Upper lobe of right lung (tissue), 1 donor: ENCODE data around the gene TCP1. TPM values are rescaled to one million over a fixed set of nuclear protein-coding genes. Genes with fewer than 3 reads are reported as not detected.

Experiments used
- ATAC-seq: fragments of 200-7000 bp; cut with Tn5 transposase; one replicate; pipeline ENCODE4 v1.9.1; 2020; ENCODE audit warnings: mild to moderate bottlenecking, moderate library complexity
- DNase-seq: peaks from one replicate; pipeline ENCODE4 v3.0.0-alpha.2; 2020
- H3K27ac ChIP-seq: fragments of 200-600 bp; one replicate; pipeline ENCODE4 v1.8.0; 2022
- H3K27me3 ChIP-seq: fragments of 200-600 bp; one replicate; pipeline ENCODE4 v1.8.0; 2022; ENCODE audit warnings: mild to moderate bottlenecking
- H3K36me3 ChIP-seq: fragments of 200-600 bp; one replicate; pipeline ENCODE4 v1.8.0; 2022
- H3K4me1 ChIP-seq: fragments of 200-600 bp; one replicate; pipeline ENCODE4 v1.8.0; 2022
- H3K4me3 ChIP-seq: fragments of 200-600 bp; one replicate; pipeline ENCODE4 v1.8.0; 2022; ENCODE audit warnings: mild to moderate bottlenecking
- H3K9me3 ChIP-seq: fragments of 200-600 bp; one replicate; pipeline ENCODE4 v1.8.0; 2022
- intact Hi-C: fragments of 100-400 bp; cut with DNase I; formaldehyde crosslinking; loops from one replicate; pipeline ENCODE4 v1.11.0; 2022
- total RNA-seq: library from RNA; stranded (reverse); fragmentation: NEBNext Ultra II Directional; extraction: Animal tissue kit (Norgen Biotek cat#: 25700); gene quantifications from one replicate; pipeline ENCODE4 v1.2.1, GENCODE V29; 2021
- TF ChIP-seq, protein P1 (sequence below): fragments of 200-600 bp; IDR thresholded peaks from one replicate; pipeline ENCODE4 v1.8.0; 2022; ENCODE audit warnings: antibody characterized with exemption
- donor health status: DM: no; HTN: yes; CAD: no; lungs with severe emphysema.

Gene TCP1
- total RNA-seq, 1 donor from 2014 or later, result 105 TPM

DNA sequence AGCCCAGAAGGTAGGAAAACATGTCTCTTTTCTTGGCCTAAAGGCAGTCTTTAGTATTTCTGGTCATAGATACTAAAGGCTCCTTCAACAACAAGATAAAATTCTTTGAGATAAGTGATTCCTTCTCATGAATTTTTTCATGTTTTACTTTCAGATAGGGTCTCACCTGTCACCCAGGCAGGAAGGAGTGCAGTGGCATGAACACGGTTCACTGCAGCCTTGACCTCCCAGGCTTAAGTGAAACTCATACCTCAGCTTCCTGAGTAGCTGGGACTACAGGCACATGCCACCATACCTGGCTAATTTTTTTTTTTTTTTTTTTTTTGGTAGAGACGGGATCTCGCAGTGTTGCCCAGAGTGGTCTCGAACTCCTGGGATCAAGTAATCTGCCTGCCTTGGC, 19.7 kb upstream of the TCP1 start:
- intact Hi-C loops, result no loop called here
- Histone ChIP-seq H3K27me3 (no peaks in the 10 kb centered on the region), H3K4me3 (no peak overlapping the region), H3K36me3 (no peaks in the 10 kb centered on the region), H3K4me1 (no peaks in the 10 kb centered on the region), H3K9me3 (no peaks in the 10 kb centered on the region), H3K27ac (no peak overlapping the region)
- TF ChIP-seq, protein P1, sequence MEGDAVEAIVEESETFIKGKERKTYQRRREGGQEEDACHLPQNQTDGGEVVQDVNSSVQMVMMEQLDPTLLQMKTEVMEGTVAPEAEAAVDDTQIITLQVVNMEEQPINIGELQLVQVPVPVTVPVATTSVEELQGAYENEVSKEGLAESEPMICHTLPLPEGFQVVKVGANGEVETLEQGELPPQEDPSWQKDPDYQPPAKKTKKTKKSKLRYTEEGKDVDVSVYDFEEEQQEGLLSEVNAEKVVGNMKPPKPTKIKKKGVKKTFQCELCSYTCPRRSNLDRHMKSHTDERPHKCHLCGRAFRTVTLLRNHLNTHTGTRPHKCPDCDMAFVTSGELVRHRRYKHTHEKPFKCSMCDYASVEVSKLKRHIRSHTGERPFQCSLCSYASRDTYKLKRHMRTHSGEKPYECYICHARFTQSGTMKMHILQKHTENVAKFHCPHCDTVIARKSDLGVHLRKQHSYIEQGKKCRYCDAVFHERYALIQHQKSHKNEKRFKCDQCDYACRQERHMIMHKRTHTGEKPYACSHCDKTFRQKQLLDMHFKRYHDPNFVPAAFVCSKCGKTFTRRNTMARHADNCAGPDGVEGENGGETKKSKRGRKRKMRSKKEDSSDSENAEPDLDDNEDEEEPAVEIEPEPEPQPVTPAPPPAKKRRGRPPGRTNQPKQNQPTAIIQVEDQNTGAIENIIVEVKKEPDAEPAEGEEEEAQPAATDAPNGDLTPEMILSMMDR, result no peak
- ATAC-seq (no peak), DNase-seq (no peak)

DNA sequence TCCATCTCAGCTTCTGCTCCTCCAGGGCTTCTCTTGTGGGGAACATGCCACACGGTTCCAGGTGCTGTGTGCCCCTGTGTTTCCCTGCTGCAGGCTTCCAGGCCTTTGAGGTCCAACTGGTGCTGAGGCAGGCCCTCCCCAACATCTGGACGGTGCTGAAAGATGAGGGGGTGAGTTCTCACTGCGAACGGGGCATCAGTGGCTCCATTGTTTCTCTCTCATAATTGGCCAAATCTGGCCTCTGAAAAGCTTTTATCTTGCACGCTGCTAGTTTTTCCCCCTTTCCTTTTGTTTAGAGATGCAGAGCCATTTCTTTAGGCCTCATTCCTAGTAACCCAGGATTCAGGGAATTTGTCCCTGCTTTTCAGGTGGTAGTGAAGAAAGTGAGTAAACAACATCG, 19.2 kb upstream of the TCP1 start:
- Histone ChIP-seq H3K27ac (no peak overlapping the region), H3K27me3 (no peaks in the 10 kb centered on the region), H3K9me3 (no peaks in the 10 kb centered on the region), H3K4me1 (no peaks in the 10 kb centered on the region), H3K36me3 (no peaks in the 10 kb centered on the region), H3K4me3 (no peak overlapping the region)
- no peak for DNase-seq
- ATAC-seq, result no peak
- TF ChIP-seq, protein P1, result no peak
- intact Hi-C loops, result no loop called here

DNA sequence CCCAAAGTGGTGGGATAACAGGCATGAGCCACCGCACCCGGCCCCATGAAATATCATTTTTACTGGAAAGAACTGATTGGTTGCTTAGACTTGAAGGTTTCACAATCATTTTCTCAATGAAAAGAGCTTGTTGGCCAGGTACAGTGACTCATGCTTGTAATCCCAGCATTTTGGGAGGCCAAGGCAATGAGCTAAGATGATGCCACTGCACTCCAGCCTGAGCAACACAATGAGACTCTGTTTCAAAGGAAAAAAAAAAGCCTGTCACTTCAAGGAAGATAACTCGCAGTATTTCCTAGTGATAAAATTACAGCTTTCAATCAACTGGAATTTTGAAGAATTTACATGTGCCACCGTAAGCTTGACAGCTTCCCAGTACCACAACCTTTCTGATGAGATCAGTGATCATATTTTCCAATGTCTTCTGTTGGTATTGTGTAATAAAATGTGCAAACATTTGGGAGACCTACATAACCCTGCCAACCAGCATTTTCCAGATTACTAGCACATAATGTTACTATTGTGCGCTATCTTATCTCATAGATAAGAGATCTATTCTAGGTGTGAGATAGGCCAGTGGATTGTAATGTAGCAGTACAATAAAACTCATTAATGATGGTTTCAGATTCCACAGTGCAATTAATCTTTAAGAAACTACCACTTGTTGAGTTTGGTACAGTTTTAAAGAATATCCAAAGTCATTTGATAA, 17.9 kb upstream of the TCP1 start:
- no peaks in the 10 kb centered on the region for H3K4me1 ChIP-seq
- DNase-seq (no peak), ATAC-seq (no peak)
- TF ChIP-seq, protein P1, result no peak
- intact Hi-C loops, result no loop called here
- no peaks in the 10 kb centered on the region for H3K27me3 ChIP-seq
- H3K9me3 ChIP-seq, result no peaks in the 10 kb centered on the region
- H3K36me3 ChIP-seq, result no peaks in the 10 kb centered on the region
- no peak overlapping the region for H3K4me3 ChIP-seq
- H3K27ac ChIP-seq, result no peak overlapping the region

DNA sequence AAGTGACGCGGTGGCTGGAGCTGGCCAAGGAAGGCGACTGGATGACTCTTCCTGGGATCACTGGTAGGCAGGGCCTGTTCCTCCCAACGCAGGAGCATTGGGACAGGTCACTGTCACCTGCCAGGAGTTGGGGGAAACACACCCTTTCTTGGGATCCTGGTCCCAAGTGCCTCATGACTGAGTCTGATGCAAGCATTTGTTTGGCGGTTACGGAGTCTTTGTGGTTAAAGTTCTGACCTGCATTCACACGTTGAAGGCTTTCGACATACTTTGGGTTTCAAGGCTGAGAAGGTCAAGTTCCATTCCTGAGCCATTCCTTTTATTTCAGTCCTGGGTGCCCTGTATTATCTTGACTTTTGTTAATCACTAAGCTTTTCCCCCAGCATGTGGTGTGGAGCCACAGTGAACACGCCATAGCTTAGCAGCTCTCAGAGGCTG, 16.6 kb upstream of the TCP1 start:
- H3K36me3 ChIP-seq, result no peaks in the 10 kb centered on the region
- no peaks in the 10 kb centered on the region for H3K4me1 ChIP-seq
- no peak overlapping the region for H3K27ac ChIP-seq
- ATAC-seq (no peak), DNase-seq (no peak)
- H3K27me3 ChIP-seq, result no peaks in the 10 kb centered on the region
- H3K4me3 ChIP-seq, result no peak overlapping the region
- no peaks in the 10 kb centered on the region for H3K9me3 ChIP-seq
- TF ChIP-seq, protein P1, result no peak
- intact Hi-C loops, result no loop called here

DNA sequence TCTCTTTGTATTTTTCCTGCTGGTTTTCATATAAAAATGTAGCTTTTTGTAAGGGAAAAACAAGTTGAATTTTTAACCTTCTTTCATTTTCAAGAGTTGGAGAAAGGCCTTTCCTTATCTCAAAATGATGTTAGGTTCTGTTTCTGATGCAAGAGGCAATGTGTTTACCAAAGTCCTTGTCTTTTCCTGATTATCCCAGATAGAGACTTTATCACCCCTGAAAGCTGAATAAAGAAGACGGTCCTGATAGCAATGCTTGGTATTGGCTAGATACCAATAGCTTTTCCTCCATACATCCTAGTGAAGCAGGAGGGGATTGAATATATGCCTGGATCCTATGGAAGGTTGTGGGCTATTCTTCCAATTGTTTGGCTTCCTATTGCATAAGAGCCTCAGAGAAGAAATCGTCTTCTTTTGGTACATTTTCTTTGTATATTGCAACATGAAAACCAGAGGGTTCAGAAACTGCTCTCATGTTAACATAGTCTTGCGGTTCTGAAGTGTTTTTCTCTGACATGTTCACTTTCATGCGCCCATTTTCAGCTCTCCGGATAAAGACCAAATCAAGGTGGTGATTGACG, 16.1 kb upstream of the TCP1 start:
- Histone ChIP-seq H3K27ac (no peak overlapping the region), H3K9me3 (no peaks in the 10 kb centered on the region), H3K4me3 (no peak overlapping the region), H3K27me3 (no peaks in the 10 kb centered on the region), H3K4me1 (no peaks in the 10 kb centered on the region), H3K36me3 (no peaks in the 10 kb centered on the region)
- DNase-seq (no peak), ATAC-seq (no peak)
- intact Hi-C loops, result no loop called here
- TF ChIP-seq, protein P1, result no peak
